ENCODE measurements around the gene PTGDS. TPM values are rescaled to one million over a fixed set of nuclear protein-coding genes. Genes with fewer than 3 reads are reported as not detected.

PTGDS gene
- total RNA-seq, 1 donor from 2014 or later = 0.26 TPM

- FAIRE-seq (no peak), DNase-seq (ENCODE audit: low read depth) (no peak)
- TF ChIP-seq, protein P1, sequence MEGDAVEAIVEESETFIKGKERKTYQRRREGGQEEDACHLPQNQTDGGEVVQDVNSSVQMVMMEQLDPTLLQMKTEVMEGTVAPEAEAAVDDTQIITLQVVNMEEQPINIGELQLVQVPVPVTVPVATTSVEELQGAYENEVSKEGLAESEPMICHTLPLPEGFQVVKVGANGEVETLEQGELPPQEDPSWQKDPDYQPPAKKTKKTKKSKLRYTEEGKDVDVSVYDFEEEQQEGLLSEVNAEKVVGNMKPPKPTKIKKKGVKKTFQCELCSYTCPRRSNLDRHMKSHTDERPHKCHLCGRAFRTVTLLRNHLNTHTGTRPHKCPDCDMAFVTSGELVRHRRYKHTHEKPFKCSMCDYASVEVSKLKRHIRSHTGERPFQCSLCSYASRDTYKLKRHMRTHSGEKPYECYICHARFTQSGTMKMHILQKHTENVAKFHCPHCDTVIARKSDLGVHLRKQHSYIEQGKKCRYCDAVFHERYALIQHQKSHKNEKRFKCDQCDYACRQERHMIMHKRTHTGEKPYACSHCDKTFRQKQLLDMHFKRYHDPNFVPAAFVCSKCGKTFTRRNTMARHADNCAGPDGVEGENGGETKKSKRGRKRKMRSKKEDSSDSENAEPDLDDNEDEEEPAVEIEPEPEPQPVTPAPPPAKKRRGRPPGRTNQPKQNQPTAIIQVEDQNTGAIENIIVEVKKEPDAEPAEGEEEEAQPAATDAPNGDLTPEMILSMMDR (IDR thresholded peaks at IDR 0.05; ENCODE audit: insufficient read depth, low read length, severe bottlenecking) = no peak
- H3K36me3 ChIP-seq (ENCODE audit: control insufficient read depth, insufficient read depth, low read length) = peaks cover 9% of the 10 kb centered on the region
- H3K27me3 ChIP-seq (ENCODE audit: control insufficient read depth, insufficient read depth, low read length) = no peaks in the 10 kb centered on the region
- no peak overlapping the region for H3K4me3 ChIP-seq (ENCODE audit: low read depth, low read length)
Observed at GRCh38 chr9:137015540-137015930, 38.2 kb downstream of the PTGDS start.

- Histone ChIP-seq H3K27me3 (ENCODE audit: control insufficient read depth, insufficient read depth, low read length) (no peaks in the 10 kb centered on the region), H3K36me3 (ENCODE audit: control insufficient read depth, insufficient read depth, low read length) (peaks cover 9% of the 10 kb centered on the region), H3K4me3 (ENCODE audit: low read depth, low read length) (no peak overlapping the region)
- FAIRE-seq = no peak
- DNase-seq (ENCODE audit: low read depth) = no peak
- TF ChIP-seq, protein P1 (IDR thresholded peaks at IDR 0.05; ENCODE audit: insufficient read depth, low read length, severe bottlenecking) = no peak
Observed at GRCh38 chr9:137015976-137016375, 38.7 kb downstream of the PTGDS start.

DNA sequence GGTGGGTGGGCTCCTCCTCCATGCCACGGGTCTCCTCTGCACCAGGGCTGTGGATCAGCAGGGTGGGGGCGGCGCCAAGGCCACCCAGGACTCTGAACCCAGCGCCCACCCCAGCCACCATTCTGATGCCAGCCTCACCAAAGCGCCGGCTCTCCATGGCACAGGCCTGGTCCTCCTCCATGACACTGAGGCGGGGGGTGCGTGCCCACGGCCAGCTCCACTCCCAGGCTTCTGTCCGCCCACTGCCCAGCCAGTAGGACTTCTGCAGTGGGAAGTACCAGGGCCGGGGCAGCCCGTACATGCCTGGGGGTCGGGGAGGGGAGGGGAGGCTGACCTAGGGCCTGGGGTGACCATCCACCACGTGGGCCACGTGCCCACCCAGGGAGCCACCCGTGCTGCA lies 39.1 kb downstream of the PTGDS start:
- FAIRE-seq (no peak), DNase-seq (ENCODE audit: low read depth) (no peak)
- no peaks in the 10 kb centered on the region for H3K27me3 ChIP-seq (ENCODE audit: control insufficient read depth, insufficient read depth, low read length)
- peaks cover 9% of the 10 kb centered on the region for H3K36me3 ChIP-seq (ENCODE audit: control insufficient read depth, insufficient read depth, low read length)
- H3K4me3 ChIP-seq (ENCODE audit: low read depth, low read length) = no peak overlapping the region
- TF ChIP-seq, protein P1 (IDR thresholded peaks at IDR 0.05; ENCODE audit: insufficient read depth, low read length, severe bottlenecking) = no peak

GRCh38 chr9:137017071-137017470 lies 39.8 kb downstream of the PTGDS start:
- no peak for FAIRE-seq
- TF ChIP-seq, protein P1 (IDR thresholded peaks at IDR 0.05; ENCODE audit: insufficient read depth, low read length, severe bottlenecking) = no peak

DNA sequence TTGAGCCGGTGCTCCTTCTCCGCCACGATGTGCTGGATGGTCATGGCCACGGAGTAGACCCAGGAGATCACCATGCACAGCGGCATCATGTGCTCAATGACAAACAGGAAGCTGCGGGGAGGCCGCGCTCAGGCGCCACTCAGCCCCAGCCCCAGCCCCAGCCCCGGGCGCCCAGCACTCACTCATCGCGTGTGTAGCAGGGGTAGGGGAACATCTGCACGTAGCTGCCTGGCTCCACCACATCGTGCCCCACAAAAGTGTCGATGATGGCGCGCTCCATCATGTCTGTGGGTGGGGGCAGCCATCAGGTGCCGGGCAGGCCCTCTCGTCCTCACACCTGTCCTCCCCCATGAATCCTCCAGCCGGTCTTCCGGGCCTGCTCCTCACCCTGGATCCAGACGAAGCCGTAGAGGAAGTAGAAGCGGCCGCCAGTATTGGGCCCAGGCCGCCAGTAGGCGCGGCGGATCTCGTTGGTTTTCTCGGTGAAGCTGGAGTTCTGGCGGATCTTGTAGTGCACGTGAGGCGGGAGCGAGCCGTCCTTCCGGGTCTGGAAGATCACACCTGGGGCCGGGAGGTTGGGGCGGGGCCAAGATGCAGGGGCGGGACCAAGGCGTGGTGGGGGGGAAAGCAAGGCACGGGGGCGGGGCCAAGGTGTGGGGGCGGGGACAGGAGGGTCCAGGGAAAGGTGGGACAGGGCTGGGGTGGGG lies 40.6 kb downstream of the PTGDS start:
- TF ChIP-seq, protein P1 (IDR thresholded peaks at IDR 0.05; ENCODE audit: insufficient read depth, low read length, severe bottlenecking) = no peak
- no peaks in the 10 kb centered on the region for H3K27me3 ChIP-seq (ENCODE audit: control insufficient read depth, insufficient read depth, low read length)
- FAIRE-seq (no peak), DNase-seq (ENCODE audit: low read depth) (no peak)
- H3K4me3 ChIP-seq (ENCODE audit: low read depth, low read length) = no peak overlapping the region
- H3K36me3 ChIP-seq (ENCODE audit: control insufficient read depth, insufficient read depth, low read length) = peaks cover 7% of the 10 kb centered on the region

More at GRCh38 chr9:137017071-137017470, 39.8 kb downstream of the PTGDS start:
- Histone ChIP-seq H3K4me3 (ENCODE audit: low read depth, low read length) (no peak overlapping the region), H3K27me3 (ENCODE audit: control insufficient read depth, insufficient read depth, low read length) (no peaks in the 10 kb centered on the region), H3K36me3 (ENCODE audit: control insufficient read depth, insufficient read depth, low read length) (peaks cover 9% of the 10 kb centered on the region)
- DNase-seq (ENCODE audit: low read depth) = no peak
